Activated CD4-positive, alpha-beta T cell treated with anti-CD3 and anti-CD28 coated beads, Interleukin-2, amount 50 U/mL, for 1 hour (primary cell): ENCODE data around the gene MTERF1.
"Not testable (repeated sequence)": the region's sequence is repeated elsewhere in the genome, so short reads cannot be mapped to it uniquely, and the experiment has no call there.

Experiments
- DNase-seq: peaks from one replicate; pipeline ENCODE4 v3.0.0-alpha.2; 2020

Gene MTERF1, protein sequence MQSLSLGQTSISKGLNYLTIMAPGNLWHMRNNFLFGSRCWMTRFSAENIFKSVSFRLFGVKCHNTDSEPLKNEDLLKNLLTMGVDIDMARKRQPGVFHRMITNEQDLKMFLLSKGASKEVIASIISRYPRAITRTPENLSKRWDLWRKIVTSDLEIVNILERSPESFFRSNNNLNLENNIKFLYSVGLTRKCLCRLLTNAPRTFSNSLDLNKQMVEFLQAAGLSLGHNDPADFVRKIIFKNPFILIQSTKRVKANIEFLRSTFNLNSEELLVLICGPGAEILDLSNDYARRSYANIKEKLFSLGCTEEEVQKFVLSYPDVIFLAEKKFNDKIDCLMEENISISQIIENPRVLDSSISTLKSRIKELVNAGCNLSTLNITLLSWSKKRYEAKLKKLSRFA

DNA sequence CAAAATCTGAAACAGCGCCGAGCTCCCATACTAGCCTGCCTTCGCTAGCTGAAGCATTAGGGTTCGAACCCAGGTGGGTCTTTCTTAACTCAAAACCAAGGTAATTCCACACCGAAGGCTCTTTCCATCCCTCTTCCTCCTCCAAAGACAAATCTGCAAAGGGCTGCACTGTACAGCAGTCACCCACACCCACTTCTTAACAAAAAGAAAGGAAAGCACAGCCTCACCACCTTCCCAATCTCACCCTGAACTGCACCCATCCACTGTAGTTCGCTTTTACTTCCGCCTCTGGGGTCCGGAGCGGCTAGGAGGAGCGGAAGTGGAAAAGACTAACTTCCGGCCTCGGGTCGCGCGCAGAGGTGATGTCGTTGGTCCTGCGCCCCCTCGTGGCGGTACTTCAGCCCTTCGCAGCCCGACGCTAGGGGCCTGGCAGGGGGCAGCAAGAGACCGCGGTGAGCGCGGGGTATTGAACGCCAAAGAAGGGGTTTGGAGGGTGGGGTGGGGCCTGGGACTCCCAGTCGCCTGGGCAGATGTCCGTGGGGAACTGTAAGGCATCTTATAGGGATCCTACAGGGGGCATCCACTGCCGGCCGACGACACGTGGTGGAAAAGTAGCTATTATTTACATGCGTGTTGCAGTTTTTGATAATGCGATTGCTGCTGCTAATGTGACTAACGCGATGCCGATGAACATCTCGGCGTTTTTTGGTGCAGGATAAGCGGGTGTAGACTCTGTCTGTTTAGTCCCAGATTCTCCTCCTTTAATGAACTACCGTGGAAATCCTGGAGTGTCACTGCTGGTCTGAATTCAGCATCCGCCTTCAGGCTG is at the start of gene MTERF1:
TSS of gene MTERF1 (minus strand) at position 290 of the 829 bp plus-strand sequence. CDS start 619 bp downstream, outside the sequence.
- DNase-seq = peak; percentile 93

GRCh38 chr7:91929463-91929862 is 49.0 kb upstream of the MTERF1 start:
- DNase-seq = no peak

GRCh38 chr7:91927912-91928311 is 47.4 kb upstream of the MTERF1 start:
- DNase-seq = no peak

DNA sequence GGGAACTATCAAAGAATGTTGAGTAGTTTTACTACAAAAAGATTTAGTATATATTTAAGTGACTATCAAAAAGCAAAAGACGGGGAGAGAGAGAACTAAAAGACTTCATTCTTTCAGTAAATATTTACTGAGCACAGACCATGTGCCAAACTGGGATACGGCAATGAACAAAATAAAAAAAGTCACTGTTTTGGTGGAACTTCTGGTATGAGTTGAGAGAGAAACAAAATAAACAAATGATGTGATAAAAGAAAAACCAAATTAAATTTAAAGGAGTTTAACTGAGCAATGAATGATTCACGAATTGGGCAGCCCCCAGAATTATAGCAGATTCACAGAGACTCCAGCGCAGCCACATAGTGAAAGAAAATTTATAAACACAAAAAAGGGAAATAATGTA is 42.4 kb upstream of the MTERF1 start:
- DNase-seq = no peak

- no peak for DNase-seq
Measured at GRCh38 chr7:91918356-91918755, 37.9 kb upstream of the MTERF1 start.

DNA sequence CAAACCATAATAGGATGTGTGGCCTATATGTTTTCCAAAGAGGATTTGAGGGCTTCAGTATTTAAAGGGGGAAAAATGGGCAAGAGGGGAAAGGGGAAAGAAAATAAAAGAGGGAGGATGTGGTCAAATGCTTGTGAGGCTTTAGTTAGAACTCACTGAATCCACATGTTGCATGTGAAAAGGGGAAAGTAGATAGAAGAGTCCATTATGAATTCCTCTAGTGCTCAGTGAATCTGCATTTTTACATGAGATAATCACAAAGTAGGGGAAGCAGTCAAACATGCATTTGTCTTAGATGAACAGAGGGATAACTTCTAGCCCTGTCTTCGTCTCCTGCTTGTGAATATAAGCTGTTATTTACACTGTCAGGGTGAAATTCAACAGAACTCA is 35.5 kb upstream of the MTERF1 start:
- DNase-seq = no peak

- DNase-seq = no peak
Measured at GRCh38 chr7:91915401-91916050, 35.0 kb upstream of the MTERF1 start.

DNA sequence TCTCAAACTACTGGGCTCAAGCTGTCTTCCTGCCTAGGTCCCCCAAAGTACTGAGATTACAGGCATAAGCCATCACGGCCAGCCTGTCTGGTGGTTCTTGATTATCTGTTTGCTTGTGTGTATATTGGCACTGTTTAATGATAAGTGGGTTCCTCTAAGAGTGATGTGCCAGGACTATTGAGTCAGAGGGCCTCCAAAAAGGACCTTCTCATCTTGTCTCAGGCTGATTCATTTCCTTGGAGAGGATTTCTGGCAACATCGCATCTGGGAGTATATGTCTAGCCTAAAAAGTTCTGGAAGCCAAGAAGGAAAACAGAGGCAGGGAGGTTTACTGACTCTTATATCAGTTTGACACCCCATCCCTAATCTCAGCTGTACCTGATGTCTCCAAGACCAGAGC is 33.1 kb upstream of the MTERF1 start:
- no peak for DNase-seq

DNA sequence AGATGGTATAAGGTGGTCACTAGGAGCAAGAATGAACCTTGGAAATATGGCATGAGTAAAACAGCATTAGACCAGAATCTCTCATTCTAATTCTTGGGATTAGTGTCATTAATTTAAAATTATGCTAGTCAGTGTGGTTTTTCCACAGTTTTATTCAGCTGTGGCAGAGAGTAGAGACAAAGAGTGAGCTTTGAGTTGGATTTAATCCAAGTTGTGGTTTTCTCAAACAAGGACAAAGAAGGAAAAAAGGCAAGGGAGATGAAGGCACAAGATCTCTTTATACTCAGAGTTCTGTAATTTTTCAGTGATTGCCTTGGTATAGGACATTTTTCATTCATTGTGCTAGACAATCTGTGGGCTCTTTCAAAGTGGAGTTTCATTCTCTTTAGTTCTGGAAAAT is 32.0 kb upstream of the MTERF1 start:
- no peak for DNase-seq

DNA sequence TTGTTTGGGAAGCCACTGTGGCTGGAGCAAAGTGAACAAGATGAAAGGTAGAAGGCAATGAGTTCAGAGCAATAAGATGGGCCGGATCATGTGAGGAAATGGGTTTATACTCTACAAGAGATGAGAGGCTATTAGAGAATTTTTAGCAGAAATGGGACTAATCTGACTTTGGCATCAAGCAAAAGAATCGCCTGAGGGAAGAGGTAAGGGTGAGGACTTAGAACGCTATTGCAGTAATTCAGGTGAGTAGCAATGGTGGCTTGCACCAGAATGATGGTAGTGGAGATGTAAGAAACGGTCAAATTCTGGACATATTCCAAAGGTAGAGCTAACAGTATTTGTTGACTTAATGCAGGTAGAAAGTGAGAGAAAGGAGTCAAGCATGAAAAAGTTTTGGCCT is 30.6 kb upstream of the MTERF1 start:
- no peak for DNase-seq

GRCh38 chr7:91910171-91910570 is 29.7 kb upstream of the MTERF1 start:
- no peak for DNase-seq

DNA sequence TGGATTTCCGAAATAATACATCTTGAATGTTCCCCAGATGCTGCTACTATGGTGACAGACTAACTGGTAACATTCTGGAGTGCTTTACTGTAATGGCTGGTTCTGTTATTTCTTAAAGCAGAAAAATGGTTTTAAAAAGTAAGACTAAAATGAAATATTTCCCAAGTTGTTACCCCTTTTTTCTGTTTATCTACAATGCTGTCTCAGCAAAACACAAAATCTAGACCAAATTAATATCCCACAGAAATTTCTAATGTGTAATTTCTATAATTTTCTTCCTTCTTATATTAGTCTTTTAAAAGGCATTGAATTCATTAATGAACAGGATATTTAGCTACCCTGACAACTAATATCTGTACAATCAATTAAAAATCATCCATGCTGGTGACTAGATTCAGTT is 19.1 kb upstream of the MTERF1 start:
- no peak for DNase-seq

GRCh38 chr7:91898240-91898992 is 17.9 kb upstream of the MTERF1 start:
- no peak for DNase-seq

- DNase-seq = no peak
Measured at GRCh38 chr7:91894781-91895480, 14.4 kb upstream of the MTERF1 start.

DNA sequence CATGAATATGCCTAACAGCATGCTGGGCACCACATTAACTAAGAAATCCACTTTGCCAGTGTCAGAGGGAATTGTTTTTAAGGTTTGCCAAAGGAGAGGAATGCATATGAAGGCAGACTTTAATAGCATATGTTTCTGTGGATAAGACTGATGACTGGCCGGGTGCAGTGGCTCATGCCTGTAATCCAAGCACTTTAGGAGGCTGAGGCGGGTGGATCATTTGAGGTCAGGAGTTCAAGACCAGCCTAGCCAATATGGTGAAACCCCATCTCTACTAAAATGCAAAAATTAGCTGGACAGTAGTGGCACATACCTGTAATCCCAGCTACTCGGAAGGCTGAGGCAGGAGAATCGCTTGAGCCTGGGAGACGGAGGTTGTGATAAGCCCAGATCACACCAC is 13.2 kb upstream of the MTERF1 start:
- DNase-seq = not testable (repeated sequence)

DNA sequence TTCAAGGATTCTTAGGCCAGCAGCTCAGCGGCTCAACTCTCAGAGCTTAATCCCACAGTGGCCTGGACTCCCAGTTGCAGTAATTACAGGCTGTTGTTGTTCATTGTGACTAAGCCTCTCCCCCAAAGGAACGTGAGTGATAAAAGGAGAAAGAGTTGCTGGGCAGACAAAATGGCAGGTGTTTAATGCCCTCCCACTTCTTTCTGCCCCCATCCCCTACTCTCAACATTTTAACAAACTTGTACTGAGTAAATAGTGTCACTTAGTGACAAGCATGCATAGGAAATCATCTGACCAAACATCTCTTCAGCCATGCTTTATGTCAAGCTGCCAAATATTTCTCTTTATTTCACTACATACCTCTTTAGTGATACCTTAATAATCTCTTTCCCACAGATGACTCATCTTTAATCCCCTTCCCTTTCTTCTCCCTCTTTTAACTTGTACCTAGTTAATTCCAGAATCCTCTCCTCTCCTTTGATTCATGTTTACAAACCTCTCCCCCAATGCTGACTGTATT is 12.4 kb upstream of the MTERF1 start:
- DNase-seq = no peak

DNA sequence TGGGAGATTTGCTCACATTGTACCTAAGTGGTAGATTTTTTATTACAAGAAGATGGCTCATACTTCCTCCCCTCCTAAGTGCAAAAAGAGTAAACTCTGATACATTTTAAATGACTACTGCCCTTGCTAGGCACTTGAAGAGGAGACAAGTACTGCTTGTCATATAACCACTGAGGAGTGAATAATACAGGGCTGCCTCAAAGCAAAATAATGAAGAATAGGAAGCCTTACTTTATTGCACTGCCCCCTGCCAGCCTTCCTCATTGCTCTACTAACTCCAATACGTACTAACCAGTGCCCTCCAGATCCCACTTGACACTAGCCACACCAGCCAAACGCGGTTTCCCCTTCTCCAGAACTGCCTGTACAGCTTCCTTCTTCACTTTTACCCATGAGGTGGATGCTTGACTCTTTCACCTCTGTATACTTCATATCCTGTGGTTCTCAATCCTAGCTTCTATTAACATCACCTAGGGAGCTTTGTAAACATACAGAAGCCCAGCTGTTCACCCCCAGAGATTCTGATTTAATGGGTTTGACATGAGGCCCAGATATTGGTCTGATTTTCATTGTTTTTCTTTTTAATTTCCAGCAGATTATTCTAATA is 11.7 kb upstream of the MTERF1 start:
- DNase-seq = no peak

DNA sequence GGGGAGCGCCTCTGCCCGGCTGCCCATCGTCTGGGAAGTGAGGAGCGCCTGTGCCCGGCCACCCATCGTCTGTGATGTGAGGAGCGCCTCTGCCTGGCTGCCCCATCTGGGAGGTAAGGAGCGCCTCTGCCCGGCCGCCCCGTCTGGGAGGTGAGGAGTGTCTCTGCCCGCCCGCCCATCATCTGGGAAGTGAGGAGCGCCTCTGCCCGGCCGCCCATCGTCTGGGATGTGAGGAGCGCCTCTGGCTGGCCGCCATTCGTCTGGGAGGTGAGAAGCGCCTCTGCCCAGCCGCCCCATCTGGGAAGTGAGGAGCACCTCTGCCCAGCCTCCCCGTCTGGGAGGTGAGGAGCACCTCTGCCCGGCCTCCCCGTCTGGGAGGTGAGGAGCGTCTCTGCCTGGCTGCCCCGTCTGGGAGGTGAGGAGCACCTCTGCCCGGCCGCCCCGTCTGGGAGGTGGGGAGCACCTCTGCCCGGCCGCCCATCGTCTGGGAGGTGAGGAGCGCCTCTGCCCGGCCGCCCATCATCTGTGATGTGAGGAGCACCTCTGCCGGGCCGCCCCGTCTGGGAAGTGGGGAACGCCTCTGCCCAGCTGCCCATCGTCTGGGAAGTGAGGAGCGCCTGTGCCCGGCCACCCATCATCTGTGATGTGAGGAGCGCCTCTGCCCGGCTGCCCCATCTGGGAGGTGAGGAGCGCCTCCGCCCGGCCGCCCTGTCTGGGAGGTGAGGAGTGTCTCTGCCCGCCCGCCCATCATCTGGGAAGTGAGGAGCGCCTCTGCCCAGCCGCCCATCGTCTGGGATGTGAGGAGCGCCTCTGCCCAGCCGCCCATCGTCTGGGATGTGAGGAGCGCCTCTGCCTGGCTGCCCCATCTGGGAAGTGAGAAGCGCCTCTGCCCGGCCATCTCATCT is 8.0 kb upstream of the MTERF1 start:
- not testable (repeated sequence) for DNase-seq

DNA sequence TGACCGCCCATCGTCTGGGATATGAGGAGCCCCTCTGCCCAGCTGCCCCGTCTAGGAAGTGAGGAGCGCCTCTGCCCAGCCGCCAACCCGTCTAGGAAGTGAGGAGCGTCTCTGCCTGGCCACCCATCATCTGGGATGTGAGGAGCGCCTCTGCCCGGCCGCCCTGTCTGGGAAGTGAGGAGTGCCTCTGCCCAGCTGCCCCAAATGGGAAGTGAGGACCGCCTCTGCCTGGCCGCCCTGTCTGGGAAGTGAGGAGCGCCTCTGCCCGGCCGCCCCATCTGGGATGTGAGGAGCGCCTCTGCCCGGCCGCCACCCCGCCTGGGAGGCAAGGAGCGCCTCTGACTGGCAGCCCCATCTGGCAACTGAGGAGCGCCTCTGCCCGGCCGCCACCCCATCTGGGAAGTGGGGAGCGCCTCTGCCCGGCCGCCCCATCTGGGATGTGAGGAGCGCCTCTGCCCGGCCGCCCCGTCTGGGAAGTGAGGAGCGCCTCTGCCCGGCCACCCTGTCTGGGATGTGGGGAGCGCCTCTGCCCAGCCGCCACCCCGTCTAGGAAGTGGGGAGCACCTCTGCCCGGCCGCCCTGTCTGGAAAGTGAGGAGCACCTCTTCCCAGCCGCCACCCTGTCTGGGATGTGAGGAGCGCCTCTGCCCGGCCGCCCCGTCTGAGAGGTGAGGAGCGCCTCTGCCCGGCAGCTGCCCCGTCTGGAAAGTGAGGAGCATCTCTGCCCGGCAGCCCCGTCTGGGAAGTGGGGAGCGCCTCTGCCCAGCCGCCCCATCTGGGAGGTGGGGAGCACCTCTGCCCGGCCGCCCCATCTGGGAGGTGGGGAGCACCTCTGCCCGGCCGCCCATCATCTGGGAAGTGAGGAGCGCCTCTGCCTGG is 7.1 kb upstream of the MTERF1 start:
- DNase-seq = not testable (repeated sequence)
